OCI-LY7 (cell line): ENCODE results near the gene RNF111.

Experiments used
- CTCF ChIP-seq: fragments of 200-600 bp; sonication (generic); conservative IDR thresholded peaks from 2 replicates; pipeline ENCODE4 v1.5.1; 2014; ENCODE audit warnings: mild to moderate bottlenecking, antibody characterized with exemption, low read length, moderate library complexity, mixed read lengths
- EZH2phosphoT487 ChIP-seq: fragments of 200-600 bp; sonication (generic); IDR thresholded peaks from 2 replicates; pipeline ENCODE4 v1.6.1; 2018; ENCODE audit warnings: low read depth, borderline replicate concordance, mild to moderate bottlenecking, mixed run types, antibody characterized with exemption, low read length, moderate library complexity, mixed read lengths

- TF ChIP-seq CTCF (no peak), EZH2phosphoT487 (no peak)
Measured at GRCh38 chr15:59048897-59049296, 61.4 kb downstream of the RNF111 start.
